ENCODE measurements around the gene NELL1. TPM values are rescaled to one million over a fixed set of nuclear protein-coding genes. Genes with fewer than 3 reads are reported as not detected.

Gene NELL1
- total RNA-seq, 1 donor from 2014 or later, result 0.45 TPM

- Mint-ChIP-seq H3K4me3 (ENCODE audit: unreplicated experiment) (no peak overlapping the region), H3K9me3 (ENCODE audit: unreplicated experiment) (no peaks in the 10 kb centered on the region), H3K27me3 (ENCODE audit: low read depth, unreplicated experiment) (no peaks in the 10 kb centered on the region), H3K4me1 (ENCODE audit: low read depth, unreplicated experiment) (no peaks in the 10 kb centered on the region), H3K36me3 (ENCODE audit: low read depth, unreplicated experiment) (no peaks in the 10 kb centered on the region), H3K27ac (ENCODE audit: unreplicated experiment) (no peak overlapping the region)
- Histone ChIP-seq H3K36me3 (ENCODE audit: insufficient read depth, low read length) (no peaks in the 10 kb centered on the region), H3K4me3 (ENCODE audit: insufficient read depth, low read depth, low read length) (no peak overlapping the region), H3K4me2 (ENCODE audit: low read length) (no peak overlapping the region), H3K27me3 (ENCODE audit: insufficient read depth, low read length) (no peaks in the 10 kb centered on the region), H4K20me1 (ENCODE audit: insufficient read depth, low read length) (no peaks in the 10 kb centered on the region), H3K4me1 (ENCODE audit: insufficient read depth, low read length) (no peaks in the 10 kb centered on the region), H3K27ac (ENCODE audit: low read depth, low read length) (no peak overlapping the region), H3K79me2 (ENCODE audit: insufficient read depth, low read length) (no peaks in the 10 kb centered on the region), H3K9me3 (ENCODE audit: insufficient read depth, low read depth, low read length) (no peaks in the 10 kb centered on the region), H3K9ac (ENCODE audit: low read length) (no peak overlapping the region), H2AFZ (ENCODE audit: low read depth, low read length) (no peak overlapping the region)
- TF ChIP-seq, protein P1, sequence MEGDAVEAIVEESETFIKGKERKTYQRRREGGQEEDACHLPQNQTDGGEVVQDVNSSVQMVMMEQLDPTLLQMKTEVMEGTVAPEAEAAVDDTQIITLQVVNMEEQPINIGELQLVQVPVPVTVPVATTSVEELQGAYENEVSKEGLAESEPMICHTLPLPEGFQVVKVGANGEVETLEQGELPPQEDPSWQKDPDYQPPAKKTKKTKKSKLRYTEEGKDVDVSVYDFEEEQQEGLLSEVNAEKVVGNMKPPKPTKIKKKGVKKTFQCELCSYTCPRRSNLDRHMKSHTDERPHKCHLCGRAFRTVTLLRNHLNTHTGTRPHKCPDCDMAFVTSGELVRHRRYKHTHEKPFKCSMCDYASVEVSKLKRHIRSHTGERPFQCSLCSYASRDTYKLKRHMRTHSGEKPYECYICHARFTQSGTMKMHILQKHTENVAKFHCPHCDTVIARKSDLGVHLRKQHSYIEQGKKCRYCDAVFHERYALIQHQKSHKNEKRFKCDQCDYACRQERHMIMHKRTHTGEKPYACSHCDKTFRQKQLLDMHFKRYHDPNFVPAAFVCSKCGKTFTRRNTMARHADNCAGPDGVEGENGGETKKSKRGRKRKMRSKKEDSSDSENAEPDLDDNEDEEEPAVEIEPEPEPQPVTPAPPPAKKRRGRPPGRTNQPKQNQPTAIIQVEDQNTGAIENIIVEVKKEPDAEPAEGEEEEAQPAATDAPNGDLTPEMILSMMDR (IDR thresholded peaks at IDR 0.05; ENCODE audit: insufficient read depth, low read depth, low read length), result no peak
- TF ChIP-seq EZH2 (IDR thresholded peaks at IDR 0.05; ENCODE audit: insufficient read depth, low read length), result no peak
- DNase-seq (ENCODE audit: low read depth) (no peak), FAIRE-seq (no peak)
Observed at GRCh38 chr11:21026685-21027084, 357.3 kb downstream of the NELL1 start.

DNA sequence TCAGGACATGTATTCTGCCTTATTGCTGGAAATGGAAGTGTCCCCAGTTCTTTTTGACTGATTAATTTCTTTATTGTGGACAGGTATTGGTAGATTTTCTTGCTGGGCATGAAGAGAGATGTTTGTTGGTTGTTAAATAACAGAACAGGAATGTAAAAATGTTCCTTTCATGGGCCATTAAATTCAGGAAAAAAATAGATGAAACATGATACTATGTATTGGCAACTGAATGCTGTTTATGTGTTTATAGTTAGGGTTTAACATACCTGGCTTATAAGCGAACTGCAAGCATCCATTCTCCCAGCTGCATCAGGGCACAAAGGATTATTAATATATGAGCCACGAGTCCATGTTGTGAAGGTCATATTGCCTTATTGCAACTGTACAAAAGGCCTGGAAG lies 368.5 kb downstream of the NELL1 start:
- no peak for TF ChIP-seq EZH2 (IDR thresholded peaks at IDR 0.05; ENCODE audit: insufficient read depth, low read length)
- TF ChIP-seq, protein P1 (IDR thresholded peaks at IDR 0.05; ENCODE audit: insufficient read depth, low read depth, low read length), result no peak
- no peak overlapping the region for H3K27ac Mint-ChIP-seq (ENCODE audit: unreplicated experiment)

GRCh38 chr11:21038801-21039200 lies 369.4 kb downstream of the NELL1 start:
- no peaks in the 10 kb centered on the region for H4K20me1 ChIP-seq (ENCODE audit: insufficient read depth, low read length)
- no peak overlapping the region for H3K9ac ChIP-seq (ENCODE audit: low read length)
- H2AFZ ChIP-seq (ENCODE audit: low read depth, low read length), result no peak overlapping the region
- H3K9me3 Mint-ChIP-seq (ENCODE audit: unreplicated experiment), result no peaks in the 10 kb centered on the region
- no peaks in the 10 kb centered on the region for H3K36me3 Mint-ChIP-seq (ENCODE audit: low read depth, unreplicated experiment)
- no peaks in the 10 kb centered on the region for H3K4me1 ChIP-seq (ENCODE audit: insufficient read depth, low read length)
- H3K36me3 ChIP-seq (ENCODE audit: insufficient read depth, low read length), result no peaks in the 10 kb centered on the region
- no peak overlapping the region for H3K4me3 ChIP-seq (ENCODE audit: insufficient read depth, low read depth, low read length)
- no peak overlapping the region for H3K27ac ChIP-seq (ENCODE audit: low read depth, low read length)
- H3K27me3 Mint-ChIP-seq (ENCODE audit: low read depth, unreplicated experiment), result no peaks in the 10 kb centered on the region
- no peak overlapping the region for H3K4me3 Mint-ChIP-seq (ENCODE audit: unreplicated experiment)
- TF ChIP-seq, protein P1 (IDR thresholded peaks at IDR 0.05; ENCODE audit: insufficient read depth, low read depth, low read length), result no peak
- no peak for TF ChIP-seq EZH2 (IDR thresholded peaks at IDR 0.05; ENCODE audit: insufficient read depth, low read length)
- no peaks in the 10 kb centered on the region for H3K79me2 ChIP-seq (ENCODE audit: insufficient read depth, low read length)
- FAIRE-seq, result no peak
- H3K27me3 ChIP-seq (ENCODE audit: insufficient read depth, low read length), result no peaks in the 10 kb centered on the region
- DNase-seq (ENCODE audit: low read depth), result no peak
- H3K4me2 ChIP-seq (ENCODE audit: low read length), result no peak overlapping the region
- no peaks in the 10 kb centered on the region for H3K4me1 Mint-ChIP-seq (ENCODE audit: low read depth, unreplicated experiment)
- H3K9me3 ChIP-seq (ENCODE audit: insufficient read depth, low read depth, low read length), result no peaks in the 10 kb centered on the region
- H3K27ac Mint-ChIP-seq (ENCODE audit: unreplicated experiment), result no peak overlapping the region

More for the DNA sequence above, 368.5 kb downstream of the NELL1 start:
- DNase-seq (ENCODE audit: low read depth) (no peak), FAIRE-seq (no peak)
- Histone ChIP-seq H4K20me1 (ENCODE audit: insufficient read depth, low read length) (no peaks in the 10 kb centered on the region), H3K4me2 (ENCODE audit: low read length) (no peak overlapping the region), H3K4me3 (ENCODE audit: insufficient read depth, low read depth, low read length) (no peak overlapping the region), H3K4me1 (ENCODE audit: insufficient read depth, low read length) (no peaks in the 10 kb centered on the region), H3K9ac (ENCODE audit: low read length) (no peak overlapping the region), H3K79me2 (ENCODE audit: insufficient read depth, low read length) (no peaks in the 10 kb centered on the region), H3K36me3 (ENCODE audit: insufficient read depth, low read length) (no peaks in the 10 kb centered on the region), H3K9me3 (ENCODE audit: insufficient read depth, low read depth, low read length) (no peaks in the 10 kb centered on the region), H3K27ac (ENCODE audit: low read depth, low read length) (no peak overlapping the region), H3K27me3 (ENCODE audit: insufficient read depth, low read length) (no peaks in the 10 kb centered on the region), H2AFZ (ENCODE audit: low read depth, low read length) (no peak overlapping the region)
- no peaks in the 10 kb centered on the region for H3K36me3 Mint-ChIP-seq (ENCODE audit: low read depth, unreplicated experiment)
- H3K9me3 Mint-ChIP-seq (ENCODE audit: unreplicated experiment), result no peaks in the 10 kb centered on the region
- no peak overlapping the region for H3K4me3 Mint-ChIP-seq (ENCODE audit: unreplicated experiment)
- no peaks in the 10 kb centered on the region for H3K4me1 Mint-ChIP-seq (ENCODE audit: low read depth, unreplicated experiment)
- H3K27me3 Mint-ChIP-seq (ENCODE audit: low read depth, unreplicated experiment), result no peaks in the 10 kb centered on the region

Measured in astrocyte (in vitro differentiated cells and primary cell).